A172 (cell line): ENCODE data around the gene FOXO1. TPM values are rescaled to one million over a fixed set of nuclear protein-coding genes. Genes with fewer than 3 reads are reported as not detected.
A peak's percentile ranks its signal among the peaks of the same experiment; 100 is the strongest.

Source experiments
- DNase-seq: peaks from one replicate; pipeline ENCODE4 v3.0.0-alpha.2; 2015; ENCODE audit warnings: low spot score
- total RNA-seq: library from RNA; depleted of rRNA; stranded (reverse); fragments of >200 nt; shearing (Covaris generic); gene quantifications from 2 replicates; pipeline ENCODE4 v1.2.3, GENCODE V29; 2014

Gene FOXO1
- total RNA-seq, 1 experiment from 2014 or later: 2.3 TPM

GRCh38 chr13:40549500-40550094 is 116.8 kb downstream of the FOXO1 start:
- no peak for DNase-seq

- DNase-seq: no peak
Measured at GRCh38 chr13:40547591-40548315, 118.7 kb downstream of the FOXO1 start.

- no peak for DNase-seq
Measured at GRCh38 chr13:40546047-40546446, 120.4 kb downstream of the FOXO1 start.

GRCh38 chr13:40540328-40541044 is 126.0 kb downstream of the FOXO1 start:
- DNase-seq: peak; percentile 81

- DNase-seq: no peak
Measured at GRCh38 chr13:40539576-40540327, 126.7 kb downstream of the FOXO1 start.

GRCh38 chr13:40537146-40537895 is 129.1 kb downstream of the FOXO1 start:
- DNase-seq: no peak

- DNase-seq: no peak
Measured at GRCh38 chr13:40536443-40537113, 129.9 kb downstream of the FOXO1 start.

- no peak for DNase-seq
Measured at GRCh38 chr13:40535345-40535836, 131.1 kb downstream of the FOXO1 start.

- DNase-seq: no peak
Measured at GRCh38 chr13:40534456-40534855, 132.0 kb downstream of the FOXO1 start.

GRCh38 chr13:40533072-40533471 is 133.4 kb downstream of the FOXO1 start:
- no peak for DNase-seq

- no peak for DNase-seq
Measured at GRCh38 chr13:40530961-40531360, 135.5 kb downstream of the FOXO1 start.

GRCh38 chr13:40528881-40529280 is 137.6 kb downstream of the FOXO1 start:
- no peak for DNase-seq

- no peak for DNase-seq
Measured at GRCh38 chr13:40527914-40528313, 138.5 kb downstream of the FOXO1 start.

GRCh38 chr13:40522282-40522681 is 144.2 kb downstream of the FOXO1 start:
- DNase-seq: no peak

GRCh38 chr13:40520916-40521315 is 145.5 kb downstream of the FOXO1 start:
- no peak for DNase-seq

- no peak for DNase-seq
Measured at GRCh38 chr13:40519637-40520036, 146.8 kb downstream of the FOXO1 start.

GRCh38 chr13:40518481-40518882 is 148.0 kb downstream of the FOXO1 start:
- DNase-seq: peak; percentile 28

- no peak for DNase-seq
Measured at GRCh38 chr13:40517486-40518480, 148.7 kb downstream of the FOXO1 start.

GRCh38 chr13:40515702-40516101 is 150.7 kb downstream of the FOXO1 start:
- no peak for DNase-seq
